Fibroblast of skin of back (primary cell): ENCODE results near the gene UPK2.
"Not testable (repeated sequence)": the region's sequence is repeated elsewhere in the genome, so short reads cannot be mapped to it uniquely, and the experiment has no call there.

Source experiments
- DNase-seq: peaks from one replicate; pipeline ENCODE4 v3.0.0-alpha.2; 2013

UPK2 gene

DNA sequence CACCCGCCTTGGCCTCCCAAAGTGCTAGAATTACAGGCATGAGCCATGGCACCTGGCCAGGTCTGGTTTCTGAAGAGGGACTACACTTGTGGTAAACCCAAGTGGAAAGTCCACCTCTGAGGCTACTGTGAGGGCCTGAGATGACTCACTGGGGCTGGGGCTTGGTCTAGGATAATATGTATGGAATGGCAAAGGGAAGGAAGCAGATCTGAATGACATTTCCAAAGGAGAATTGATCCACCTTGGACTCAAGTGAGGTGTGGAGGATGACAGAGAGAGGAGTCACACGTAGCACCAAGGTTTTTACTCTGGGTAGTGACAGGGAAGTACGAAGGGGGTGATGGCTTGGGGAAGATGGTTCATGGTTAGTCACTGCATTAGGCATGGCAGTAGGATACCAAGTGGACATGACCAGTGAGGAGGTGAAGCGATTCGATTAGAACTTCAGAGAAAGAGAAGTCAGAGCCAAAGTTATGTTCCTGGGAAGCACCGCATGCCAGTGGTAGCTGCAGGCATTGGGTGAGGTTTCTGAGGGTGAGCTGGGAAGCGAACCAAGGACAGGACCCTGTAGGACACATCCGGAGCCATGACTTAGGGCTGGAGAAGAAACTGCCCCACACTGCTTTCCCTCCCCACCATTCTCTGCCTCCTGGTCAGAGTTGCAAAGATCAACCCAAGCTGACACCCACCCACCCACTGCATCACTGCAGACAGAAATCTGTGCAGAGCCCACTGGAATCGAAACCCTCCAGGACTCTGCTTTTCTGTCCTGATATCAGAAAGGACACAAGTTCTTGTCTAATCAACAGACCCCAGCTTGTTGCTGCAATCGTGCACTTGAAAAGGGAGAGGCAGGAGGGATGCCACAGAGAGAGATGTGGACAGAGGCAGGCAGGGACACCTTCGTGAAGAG is 17.4 kb upstream of the UPK2 start:
- peak; percentile 84 for DNase-seq

DNA sequence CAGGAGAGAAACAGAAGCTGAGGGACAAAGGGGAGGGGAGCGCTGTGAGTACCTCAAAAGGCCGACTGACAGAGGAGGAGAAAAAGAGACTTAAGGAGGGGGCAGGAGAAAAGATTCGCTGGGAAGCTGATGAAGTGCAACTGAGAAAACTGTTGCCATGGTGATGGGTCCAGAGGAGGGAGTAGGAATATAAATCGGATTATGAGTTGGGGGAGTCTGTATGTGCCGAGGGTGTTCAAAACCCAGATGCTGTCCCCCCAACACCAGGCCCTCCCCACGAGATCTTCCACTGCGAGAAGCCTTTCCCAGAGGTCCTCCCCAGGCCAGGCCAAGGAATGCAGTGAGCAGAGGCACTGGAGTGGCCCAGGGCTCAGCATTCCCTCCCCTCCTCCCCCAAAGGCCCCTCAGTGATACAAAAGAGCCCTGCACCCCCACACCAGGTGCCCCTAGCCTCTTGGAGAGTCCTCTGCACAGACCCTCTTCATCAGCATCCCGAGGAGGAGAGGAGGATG is 16.6 kb upstream of the UPK2 start:
- no peak for DNase-seq

- peak; percentile 60 for DNase-seq
These were observed 16.0 kb upstream of the UPK2 start for GRCh38 chr11:118939953-118940598.

DNA sequence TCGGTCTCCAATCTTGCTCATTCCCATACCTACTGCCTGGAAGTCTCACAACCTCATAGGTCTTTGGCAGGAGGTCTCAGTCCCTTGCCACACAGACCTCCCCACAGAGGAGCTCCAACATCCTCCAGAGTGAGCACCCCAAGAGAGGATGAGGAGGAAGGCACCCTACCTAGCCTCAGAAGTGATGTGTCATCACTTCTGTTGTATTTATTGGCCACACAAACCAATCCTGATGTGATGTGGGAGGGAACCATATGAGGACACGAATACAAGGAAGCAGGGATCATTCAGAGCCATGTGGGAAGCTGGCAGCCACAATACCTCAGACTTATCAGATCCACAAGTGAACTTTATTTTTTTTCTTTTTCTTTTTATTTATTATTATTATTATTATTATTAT is 9.0 kb upstream of the UPK2 start:
- DNase-seq = no peak

GRCh38 chr11:118948000-118948399 is 8.1 kb upstream of the UPK2 start:
- no peak for DNase-seq

- DNase-seq = peak; percentile 31
These were observed 2.8 kb upstream of the UPK2 start for GRCh38 chr11:118953265-118953664.

DNA sequence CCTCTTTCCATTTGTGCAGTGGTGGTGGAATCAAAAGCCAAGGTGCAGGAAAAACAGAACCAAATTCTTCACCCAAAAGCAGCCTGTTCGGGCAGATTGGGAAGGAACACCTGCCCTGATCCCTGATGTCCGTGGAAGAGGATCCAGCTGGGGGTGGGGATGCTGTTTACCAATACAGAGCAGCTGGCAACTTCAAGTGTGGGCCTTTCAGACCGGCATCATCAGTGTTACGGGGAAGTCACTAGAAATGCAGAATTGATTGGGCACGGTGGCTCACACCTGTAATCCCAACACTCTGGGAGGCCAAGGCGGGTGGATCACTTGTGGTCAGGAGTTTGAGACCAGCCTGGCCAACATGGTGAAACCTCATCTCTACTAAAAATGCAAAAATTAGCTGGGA is 2.1 kb upstream of the UPK2 start:
- not testable (repeated sequence) for DNase-seq

GRCh38 chr11:118956847-118957469 is 860 bp downstream of the UPK2 start:
- no peak for DNase-seq

GRCh38 chr11:118957549-118957948 is 1.5 kb downstream of the UPK2 start:
- DNase-seq = no peak

DNA sequence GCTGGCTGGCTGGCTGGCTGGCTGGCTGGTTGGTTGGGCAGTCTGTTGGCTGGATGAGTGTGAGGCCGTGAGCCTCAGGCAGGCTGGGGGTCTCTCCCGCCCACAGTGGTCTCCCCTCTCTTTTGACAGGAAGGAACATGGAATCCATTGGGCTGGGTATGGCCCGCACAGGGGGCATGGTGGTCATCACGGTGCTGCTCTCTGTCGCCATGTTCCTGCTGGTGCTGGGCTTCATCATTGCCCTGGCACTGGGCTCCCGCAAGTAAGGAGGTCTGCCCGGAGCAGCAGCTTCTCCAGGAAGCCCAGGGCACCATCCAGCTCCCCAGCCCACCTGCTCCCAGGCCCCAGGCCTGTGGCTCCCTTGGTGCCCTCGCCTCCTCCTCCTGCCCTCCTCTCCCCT is 1.9 kb downstream of the UPK2 start:
- DNase-seq = no peak

DNA sequence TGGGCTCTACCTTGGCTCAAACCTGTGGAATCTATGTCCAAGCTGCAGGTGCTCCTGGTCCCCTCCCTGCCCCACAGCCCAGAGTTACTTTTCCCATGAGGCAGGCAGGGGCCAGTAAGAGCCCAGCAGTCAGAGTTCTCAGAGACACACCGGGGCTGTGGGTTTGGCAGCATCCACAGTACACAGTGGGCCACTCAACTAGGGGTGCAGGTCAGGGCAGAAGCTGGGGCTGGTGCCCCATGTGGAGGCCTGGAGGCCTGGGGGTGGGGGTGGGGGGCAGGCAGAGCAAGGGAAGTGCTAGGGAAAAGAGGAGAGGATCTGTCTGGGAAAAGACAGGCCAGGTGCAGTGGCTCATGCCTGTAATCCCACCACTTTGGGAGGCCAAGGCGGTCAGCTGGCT is 2.5 kb downstream of the UPK2 start:
- no peak for DNase-seq

GRCh38 chr11:118961189-118961588 is 5.1 kb downstream of the UPK2 start:
- no peak for DNase-seq

- DNase-seq = no peak
These were observed 5.5 kb downstream of the UPK2 start for GRCh38 chr11:118961591-118961990.

DNA sequence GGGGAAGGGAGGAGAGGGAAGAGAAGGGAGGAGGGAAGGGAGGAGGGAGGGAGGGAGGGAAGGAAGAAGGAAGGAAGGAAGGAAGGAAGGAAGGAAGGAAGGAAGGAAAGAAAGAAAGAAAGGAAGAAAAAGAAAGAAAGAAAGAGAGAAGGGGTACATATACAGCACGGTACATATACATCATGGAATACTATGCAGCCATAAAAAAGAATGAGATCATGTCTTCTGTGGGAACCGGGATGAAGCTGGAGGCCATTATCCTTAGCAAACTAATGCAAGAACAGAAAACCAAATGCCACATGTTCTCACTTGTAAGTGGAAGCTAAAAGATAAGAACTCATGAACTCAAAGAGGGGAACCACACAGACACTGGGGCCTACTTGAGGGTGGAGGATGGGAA is 13.4 kb downstream of the UPK2 start:
- not testable (repeated sequence) for DNase-seq

DNA sequence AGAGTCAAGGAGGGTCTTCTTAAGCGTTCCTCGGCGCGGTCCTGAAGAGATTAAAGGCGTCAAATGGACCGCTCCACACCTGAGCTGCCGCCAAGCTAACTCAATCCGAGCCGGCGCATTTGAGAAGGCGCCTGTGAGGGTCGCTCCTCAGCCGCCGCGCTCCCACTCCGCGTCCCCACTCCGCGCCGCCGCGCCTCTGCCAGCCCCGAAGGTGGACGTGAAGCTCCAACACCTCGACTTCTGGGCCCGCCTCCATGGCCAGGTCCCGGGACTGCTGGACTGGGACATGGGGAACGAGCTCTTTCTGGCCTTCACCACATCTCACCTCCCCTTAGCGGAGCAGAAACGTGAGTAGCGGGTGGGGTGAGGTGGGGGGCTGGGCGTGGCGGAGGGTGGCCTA is 15.5 kb downstream of the UPK2 start, which contains the start of gene FOXR1:
Gene FOXR1, plus strand, starts transcription at position 116 of the 400 bp plus-strand sequence. Its CDS starts 171 bp downstream, at position 287.
- no peak for DNase-seq

GRCh38 chr11:118973985-118974384 is 17.9 kb downstream of the UPK2 start:
- DNase-seq = no peak

DNA sequence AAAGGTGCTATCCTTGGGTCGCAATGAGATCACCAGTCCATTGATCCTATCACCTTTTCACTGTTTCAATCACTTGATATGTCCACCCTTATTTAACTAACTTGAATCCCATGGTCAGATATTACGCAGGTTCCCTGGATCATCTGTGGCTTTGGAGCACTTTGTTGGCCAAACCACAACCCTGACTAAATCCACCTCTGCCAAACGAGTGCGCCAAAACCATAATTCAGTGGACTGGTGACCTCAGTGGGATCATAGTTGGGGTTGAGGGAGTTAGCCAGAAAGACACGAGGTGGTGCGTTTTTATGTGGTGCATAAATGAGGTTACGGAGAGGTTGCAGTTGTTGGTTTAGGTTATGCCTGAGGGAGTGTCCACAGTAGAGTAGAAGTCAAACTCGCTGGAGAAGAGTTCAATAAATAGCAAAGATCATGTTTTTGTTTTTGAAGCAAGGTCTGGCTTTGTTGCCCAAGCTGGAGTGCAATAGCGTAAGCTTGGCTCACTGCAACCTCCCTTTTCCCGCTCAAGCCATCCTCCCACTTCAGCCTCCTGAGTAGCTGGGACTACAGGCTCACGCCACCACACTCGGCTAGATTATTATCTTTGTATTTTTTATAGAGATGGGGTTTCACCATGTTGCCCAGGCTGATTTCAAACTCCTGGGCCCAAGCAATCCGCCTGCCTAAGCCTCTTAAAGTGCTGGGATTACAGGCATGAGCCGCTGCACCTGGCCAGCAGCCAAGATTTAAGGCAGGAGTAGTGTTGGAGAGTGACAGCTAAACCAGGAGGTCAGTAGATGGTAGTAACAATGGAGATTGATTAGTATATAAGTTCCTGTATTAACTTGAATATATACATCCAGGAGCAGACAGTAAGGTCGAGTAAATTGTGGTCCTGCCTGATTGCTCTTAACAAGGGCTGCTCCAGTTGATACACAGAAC is 19.9 kb downstream of the UPK2 start:
- DNase-seq = no peak

- DNase-seq = no peak
These were observed 23.3 kb downstream of the UPK2 start for GRCh38 chr11:118979434-118979833.

DNA sequence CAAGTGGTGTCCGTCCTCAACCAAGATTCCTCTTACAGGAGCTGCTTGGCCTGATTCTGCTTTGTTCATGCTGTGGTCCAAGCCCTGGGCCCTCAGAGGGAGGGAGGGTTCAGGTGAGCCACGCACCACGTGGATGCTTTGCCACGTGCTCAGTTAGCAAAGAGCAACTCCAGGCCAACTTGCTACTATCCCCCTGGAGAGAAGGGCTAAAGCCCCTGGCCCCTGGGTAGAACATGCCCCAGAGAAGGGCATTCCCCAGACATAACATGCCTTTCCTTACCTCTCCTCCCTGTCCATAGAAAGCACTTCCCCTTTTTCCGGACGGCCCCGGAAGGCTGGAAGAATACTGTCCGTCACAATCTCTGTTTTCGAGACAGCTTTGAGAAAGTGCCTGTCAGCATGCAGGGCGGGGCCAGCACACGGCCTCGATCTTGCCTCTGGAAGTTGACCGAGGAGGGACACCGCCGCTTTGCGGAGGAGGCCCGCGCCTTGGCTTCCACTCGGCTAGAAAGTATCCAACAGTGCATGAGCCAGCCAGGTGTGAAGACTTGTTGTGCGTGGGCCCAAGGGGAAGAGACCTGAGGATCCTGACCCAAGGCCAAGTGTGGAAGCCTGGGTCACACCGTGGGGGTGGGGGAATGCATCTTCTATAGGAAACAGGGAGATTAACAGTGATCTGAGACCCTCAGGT is 24.2 kb downstream of the UPK2 start:
- DNase-seq = no peak

GRCh38 chr11:118984337-118984736 is 28.2 kb downstream of the UPK2 start:
- DNase-seq = not testable (repeated sequence)

GRCh38 chr11:118984825-118985224 is 28.7 kb downstream of the UPK2 start:
- DNase-seq = no peak
